GM12878 (cell line): Measurements from ENCODE around the gene KIFAP3. TPM values are rescaled to one million over a fixed set of nuclear protein-coding genes. Genes with fewer than 3 reads are reported as not detected.

ENCODE experiments used
- CBX5 ChIP-seq: sonication (generic); IDR thresholded peaks from 2 replicates; pipeline ENCODE4 v1.6.1; 2016; ENCODE audit warnings: low read depth, moderate library complexity, mild to moderate bottlenecking, inconsistent platforms
- CREM ChIP-seq: IDR thresholded peaks from 2 replicates; pipeline ENCODE4 v1.6.1; 2014; ENCODE audit warnings: antibody characterized with exemption, low read depth
- ETV6 ChIP-seq, 2 experiments: fragments of 450-650 bp in 1 of 2; IDR thresholded peaks in 1 of 2; conservative IDR thresholded peaks in 1 of 2; 2 replicates each; pipeline ENCODE4 v1.6.1; 2014; ENCODE audit warnings: antibody characterized with exemption in 1 of 2, borderline replicate concordance in 1 of 2, low read depth in 1 of 2, mild to moderate bottlenecking in 1 of 2, moderate library complexity in 1 of 2
- EZH2 ChIP-seq: IDR thresholded peaks from 2 replicates; pipeline ENCODE4 v1.6.1; 2012; ENCODE audit warnings: low read depth, mild to moderate bottlenecking, control low read depth, inconsistent platforms, low read length, borderline replicate concordance; ENCODE audit not compliant: control insufficient read depth
- HDAC6 ChIP-seq: fragments of 200-600 bp; sonication (generic); IDR thresholded peaks from one replicate; pipeline ENCODE4 v1.8.0; 2017; ENCODE audit warnings: antibody characterized with exemption; ENCODE audit not compliant: unreplicated experiment
- MEF2B ChIP-seq: fragments of 450-650 bp; IDR thresholded peaks from 2 replicates; pipeline ENCODE4 v1.6.1; 2018; ENCODE audit warnings: mild to moderate bottlenecking, moderate library complexity; ENCODE audit not compliant: partially characterized antibody, poor library complexity, severe bottlenecking
- MTA2 ChIP-seq: fragments of 450-650 bp; IDR thresholded peaks from 2 replicates; pipeline ENCODE4 v1.6.1; 2016; ENCODE audit warnings: low read depth, mild to moderate bottlenecking, moderate library complexity
- MXI1 ChIP-seq: fragments of 150-350 bp; IDR thresholded peaks from 2 replicates; pipeline ENCODE4 v1.6.1; 2011; ENCODE audit warnings: low read depth, mild to moderate bottlenecking, inconsistent platforms, low read length, improper control_type of control experiment
- NBN ChIP-seq: fragments of 450-650 bp; IDR thresholded peaks from 2 replicates; pipeline ENCODE4 v1.6.1; 2016
- NFYB ChIP-seq: IDR thresholded peaks from 2 replicates; pipeline ENCODE4 v1.6.1; 2011; ENCODE audit warnings: low read depth, mild to moderate bottlenecking, low read length, improper control_type of control experiment, moderate library complexity; ENCODE audit not compliant: insufficient read depth
- SMARCA5 ChIP-seq: fragments of 450-650 bp; IDR thresholded peaks from 2 replicates; pipeline ENCODE4 v1.6.1; 2017; ENCODE audit warnings: mild to moderate bottlenecking
- SMC3 ChIP-seq: IDR thresholded peaks from 2 replicates; pipeline ENCODE4 v1.6.1; 2011; ENCODE audit warnings: low read length, improper control_type of control experiment, borderline replicate concordance
- YBX1 ChIP-seq: fragments of 450-650 bp; IDR thresholded peaks from 2 replicates; pipeline ENCODE4 v1.6.1; 2016; ENCODE audit warnings: antibody characterized with exemption
- YY1 ChIP-seq: IDR thresholded peaks from 2 replicates; pipeline ENCODE4 v1.6.1; 2011; ENCODE audit warnings: low read depth, mild to moderate bottlenecking, low read length
- polyA plus RNA-seq, 11 experiments: library from polyadenylated mRNA; depleted of rRNA in 4 of 11; unstranded in 6 of 11; stranded (reverse) in 5 of 11; fragments of >200 nt; fragmentation: Nextera tagmentation in 4 of 11; fragmentation: Illumina TruSeq in 1 of 11; extraction: Ambion mirVana in 4 of 11; extraction: Trizol in 1 of 11; gene quantifications; 1 replicate in 1 of 11; 2 replicates in 10 of 11; pipeline versions ENCODE4 v1.2.1 to v1.2.3, GENCODE V29; 2011 to 2016; ENCODE audit warnings: inconsistent platforms in 2 of 11, missing spikeins in 2 of 11, low read depth in 1 of 11
- total RNA-seq, 4 experiments: library from RNA; depleted of rRNA in 3 of 4; stranded (reverse); fragments of >200 nt in 3 of 4; fragmentation: Illumina TruSeq in 1 of 4; extraction: Trizol in 1 of 4; gene quantifications; 2 replicates each; pipeline versions ENCODE4 v1.2.1 to v1.2.3, GENCODE V29; 2013 to 2021
- TF ChIP-seq, protein P1 (sequence below): fragments of 450-650 bp; IDR thresholded peaks from 2 replicates; pipeline ENCODE4 v1.6.1; 2017; ENCODE audit warnings: low read depth, mild to moderate bottlenecking, moderate library complexity
- TF ChIP-seq, protein P2 (sequence below): fragments of 450-650 bp; IDR thresholded peaks from 2 replicates; pipeline ENCODE4 v1.6.1; 2016; ENCODE audit warnings: mild to moderate bottlenecking
- TF ChIP-seq, protein P3 (sequence below): IDR thresholded peaks from 2 replicates; pipeline ENCODE4 v1.6.1; 2012; ENCODE audit warnings: low read depth, low read length, improper control_type of control experiment
- TF ChIP-seq, protein P4 (sequence below): fragments of 450-650 bp; IDR thresholded peaks from 2 replicates; pipeline ENCODE4 v1.6.1; 2017; ENCODE audit warnings: mild to moderate bottlenecking, moderate library complexity
- TF ChIP-seq, protein P5 (sequence below): IDR thresholded peaks from 2 replicates; pipeline ENCODE4 v1.6.1; 2011; ENCODE audit warnings: mild to moderate bottlenecking, low read depth, low read length, moderate library complexity; ENCODE audit not compliant: insufficient replicate concordance

Gene KIFAP3
- total and polyA plus RNA-seq, 10 of the 15 experiments (the other 5 are each of a cell fraction or from before 2014, with no cell fraction given): 13.7 to 100 (median 18.9) TPM

DNA sequence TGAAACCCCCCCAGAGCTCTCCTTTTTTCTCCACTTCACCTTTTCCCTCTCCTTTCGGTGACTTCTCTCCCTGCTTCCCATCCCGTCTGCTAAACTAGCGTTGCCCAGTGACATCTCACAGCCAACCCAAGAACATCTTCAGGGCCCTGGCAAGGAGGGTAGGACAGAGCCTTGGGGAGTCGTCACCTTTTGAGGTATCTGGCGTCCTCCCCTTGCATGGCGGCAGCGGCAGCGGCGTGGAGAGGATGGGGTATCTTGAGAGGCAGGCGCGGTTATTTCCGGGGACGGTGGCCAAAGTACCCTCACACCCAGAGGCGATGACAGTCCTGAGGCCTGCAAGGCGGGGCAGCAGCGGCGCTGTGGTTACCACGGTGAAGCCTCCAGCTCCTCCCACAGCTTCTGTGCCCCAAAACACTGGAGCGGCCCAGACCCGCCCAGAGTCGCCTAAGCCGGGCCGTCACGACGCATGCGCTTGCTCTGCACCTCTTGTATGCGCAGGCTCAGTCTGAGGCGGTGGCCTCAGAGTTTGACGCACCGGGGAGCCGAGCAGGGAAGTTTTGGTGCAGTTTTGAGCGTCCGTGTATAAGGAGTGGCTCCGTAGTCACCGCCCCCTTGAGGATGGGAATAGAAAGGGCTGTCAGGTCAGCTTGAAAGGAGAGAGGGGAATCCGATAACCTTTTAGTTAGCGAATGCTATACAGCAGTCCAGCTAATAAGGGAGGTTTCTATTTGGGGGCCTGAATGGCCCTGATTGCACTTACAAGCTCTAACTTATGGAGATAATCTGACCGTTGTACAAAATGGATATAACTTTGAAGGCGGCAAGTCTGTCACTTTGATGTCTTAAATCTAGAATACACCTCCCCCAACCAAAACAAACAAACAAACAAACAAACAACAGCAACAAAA lies at the start of gene KIFAP3 (continued):
- TF ChIP-seq, protein P1, sequence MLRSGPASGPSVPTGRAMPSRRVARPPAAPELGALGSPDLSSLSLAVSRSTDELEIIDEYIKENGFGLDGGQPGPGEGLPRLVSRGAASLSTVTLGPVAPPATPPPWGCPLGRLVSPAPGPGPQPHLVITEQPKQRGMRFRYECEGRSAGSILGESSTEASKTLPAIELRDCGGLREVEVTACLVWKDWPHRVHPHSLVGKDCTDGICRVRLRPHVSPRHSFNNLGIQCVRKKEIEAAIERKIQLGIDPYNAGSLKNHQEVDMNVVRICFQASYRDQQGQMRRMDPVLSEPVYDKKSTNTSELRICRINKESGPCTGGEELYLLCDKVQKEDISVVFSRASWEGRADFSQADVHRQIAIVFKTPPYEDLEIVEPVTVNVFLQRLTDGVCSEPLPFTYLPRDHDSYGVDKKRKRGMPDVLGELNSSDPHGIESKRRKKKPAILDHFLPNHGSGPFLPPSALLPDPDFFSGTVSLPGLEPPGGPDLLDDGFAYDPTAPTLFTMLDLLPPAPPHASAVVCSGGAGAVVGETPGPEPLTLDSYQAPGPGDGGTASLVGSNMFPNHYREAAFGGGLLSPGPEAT: peak; percentile 50; the same call in 1 of the 2 replicates
- TF ChIP-seq YY1 (peak; percentile 80), MEF2B (peak; percentile 26), NBN (peak; percentile 72; the same call in 1 of the 2 replicates), HDAC6 (no peak), SMARCA5 (peak; percentile 16; the same call in 1 of the 2 replicates), SMC3 (peak; percentile 35; the same call in 1 of the 2 replicates), EZH2 (no peak), MTA2 (peak; percentile 23; the same call in 1 of the 2 replicates), NFYB (peak; percentile 57; the same call in 1 of the 2 replicates), ETV6 (conservative IDR thresholded peaks at IDR 0.05 in 1 of 2, IDR thresholded peaks at IDR 0.05 in 1 of 2; ENCODE audit: borderline replicate concordance in 1 of 2, low read depth in 1 of 2) (no peak), YBX1 (no peak), CBX5 (0 out of 2 replicates have a peak, but pooled peaks have one; percentile 52), CREM (0 out of 2 replicates have a peak, but pooled peaks have one; percentile 58), MXI1 (peak; percentile 90)
- TF ChIP-seq, protein P2, sequence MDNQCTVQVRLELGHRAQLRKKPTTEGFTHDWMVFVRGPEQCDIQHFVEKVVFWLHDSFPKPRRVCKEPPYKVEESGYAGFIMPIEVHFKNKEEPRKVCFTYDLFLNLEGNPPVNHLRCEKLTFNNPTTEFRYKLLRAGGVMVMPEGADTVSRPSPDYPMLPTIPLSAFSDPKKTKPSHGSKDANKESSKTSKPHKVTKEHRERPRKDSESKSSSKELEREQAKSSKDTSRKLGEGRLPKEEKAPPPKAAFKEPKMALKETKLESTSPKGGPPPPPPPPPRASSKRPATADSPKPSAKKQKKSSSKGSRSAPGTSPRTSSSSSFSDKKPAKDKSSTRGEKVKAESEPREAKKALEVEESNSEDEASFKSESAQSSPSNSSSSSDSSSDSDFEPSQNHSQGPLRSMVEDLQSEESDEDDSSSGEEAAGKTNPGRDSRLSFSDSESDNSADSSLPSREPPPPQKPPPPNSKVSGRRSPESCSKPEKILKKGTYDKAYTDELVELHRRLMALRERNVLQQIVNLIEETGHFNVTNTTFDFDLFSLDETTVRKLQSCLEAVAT: peak; percentile 60; the same call in 1 of the 2 replicates
- TF ChIP-seq, protein P3, sequence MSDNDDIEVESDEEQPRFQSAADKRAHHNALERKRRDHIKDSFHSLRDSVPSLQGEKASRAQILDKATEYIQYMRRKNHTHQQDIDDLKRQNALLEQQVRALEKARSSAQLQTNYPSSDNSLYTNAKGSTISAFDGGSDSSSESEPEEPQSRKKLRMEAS: peak; percentile 33; the same call in 1 of the 2 replicates
- TF ChIP-seq, protein P4, sequence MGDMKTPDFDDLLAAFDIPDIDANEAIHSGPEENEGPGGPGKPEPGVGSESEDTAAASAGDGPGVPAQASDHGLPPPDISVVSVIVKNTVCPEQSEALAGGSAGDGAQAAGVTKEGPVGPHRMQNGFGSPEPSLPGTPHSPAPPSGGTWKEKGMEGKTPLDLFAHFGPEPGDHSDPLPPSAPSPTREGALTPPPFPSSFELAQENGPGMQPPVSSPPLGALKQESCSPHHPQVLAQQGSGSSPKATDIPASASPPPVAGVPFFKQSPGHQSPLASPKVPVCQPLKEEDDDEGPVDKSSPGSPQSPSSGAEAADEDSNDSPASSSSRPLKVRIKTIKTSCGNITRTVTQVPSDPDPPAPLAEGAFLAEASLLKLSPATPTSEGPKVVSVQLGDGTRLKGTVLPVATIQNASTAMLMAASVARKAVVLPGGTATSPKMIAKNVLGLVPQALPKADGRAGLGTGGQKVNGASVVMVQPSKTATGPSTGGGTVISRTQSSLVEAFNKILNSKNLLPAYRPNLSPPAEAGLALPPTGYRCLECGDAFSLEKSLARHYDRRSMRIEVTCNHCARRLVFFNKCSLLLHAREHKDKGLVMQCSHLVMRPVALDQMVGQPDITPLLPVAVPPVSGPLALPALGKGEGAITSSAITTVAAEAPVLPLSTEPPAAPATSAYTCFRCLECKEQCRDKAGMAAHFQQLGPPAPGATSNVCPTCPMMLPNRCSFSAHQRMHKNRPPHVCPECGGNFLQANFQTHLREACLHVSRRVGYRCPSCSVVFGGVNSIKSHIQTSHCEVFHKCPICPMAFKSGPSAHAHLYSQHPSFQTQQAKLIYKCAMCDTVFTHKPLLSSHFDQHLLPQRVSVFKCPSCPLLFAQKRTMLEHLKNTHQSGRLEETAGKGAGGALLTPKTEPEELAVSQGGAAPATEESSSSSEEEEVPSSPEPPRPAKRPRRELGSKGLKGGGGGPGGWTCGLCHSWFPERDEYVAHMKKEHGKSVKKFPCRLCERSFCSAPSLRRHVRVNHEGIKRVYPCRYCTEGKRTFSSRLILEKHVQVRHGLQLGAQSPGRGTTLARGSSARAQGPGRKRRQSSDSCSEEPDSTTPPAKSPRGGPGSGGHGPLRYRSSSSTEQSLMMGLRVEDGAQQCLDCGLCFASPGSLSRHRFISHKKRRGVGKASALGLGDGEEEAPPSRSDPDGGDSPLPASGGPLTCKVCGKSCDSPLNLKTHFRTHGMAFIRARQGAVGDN: peak; percentile 85; the same call in 1 of the 2 replicates
- TF ChIP-seq, protein P5, sequence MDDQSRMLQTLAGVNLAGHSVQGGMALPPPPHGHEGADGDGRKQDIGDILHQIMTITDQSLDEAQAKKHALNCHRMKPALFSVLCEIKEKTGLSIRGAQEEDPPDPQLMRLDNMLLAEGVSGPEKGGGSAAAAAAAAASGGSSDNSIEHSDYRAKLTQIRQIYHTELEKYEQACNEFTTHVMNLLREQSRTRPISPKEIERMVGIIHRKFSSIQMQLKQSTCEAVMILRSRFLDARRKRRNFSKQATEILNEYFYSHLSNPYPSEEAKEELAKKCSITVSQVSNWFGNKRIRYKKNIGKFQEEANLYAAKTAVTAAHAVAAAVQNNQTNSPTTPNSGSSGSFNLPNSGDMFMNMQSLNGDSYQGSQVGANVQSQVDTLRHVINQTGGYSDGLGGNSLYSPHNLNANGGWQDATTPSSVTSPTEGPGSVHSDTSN: peak; percentile 10
